Putamen (tissue), 1 donor: ENCODE data around the gene CDH22.

ENCODE experiments used
- DNase-seq: peaks from one replicate; pipeline ENCODE4 v3.0.0-alpha.2; 2016; ENCODE audit warnings: low spot score

CDH22 gene

GRCh38 chr20:46299078-46299477, 9.2 kb downstream of the CDH22 start:
- DNase-seq: peak; percentile 26

DNA sequence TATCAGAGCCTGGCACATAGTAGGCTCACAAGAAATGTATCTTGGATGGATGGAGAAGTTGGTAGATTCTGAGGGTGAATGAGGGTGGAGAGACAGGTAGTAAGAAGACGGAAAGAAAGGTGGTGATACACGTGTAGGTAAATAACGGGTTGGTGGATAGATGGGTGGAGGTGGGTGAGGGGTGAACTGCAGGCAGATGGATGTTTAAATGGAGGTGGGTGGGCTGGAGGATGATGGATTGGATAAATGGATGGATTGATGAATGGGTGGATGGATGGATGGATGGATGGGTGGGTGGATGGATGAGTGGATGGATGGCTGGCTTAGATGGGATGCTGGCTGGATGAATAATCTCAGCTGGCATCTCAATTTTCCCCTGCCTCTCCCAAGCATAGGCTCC, 9.9 kb downstream of the CDH22 start:
- DNase-seq: no peak

DNA sequence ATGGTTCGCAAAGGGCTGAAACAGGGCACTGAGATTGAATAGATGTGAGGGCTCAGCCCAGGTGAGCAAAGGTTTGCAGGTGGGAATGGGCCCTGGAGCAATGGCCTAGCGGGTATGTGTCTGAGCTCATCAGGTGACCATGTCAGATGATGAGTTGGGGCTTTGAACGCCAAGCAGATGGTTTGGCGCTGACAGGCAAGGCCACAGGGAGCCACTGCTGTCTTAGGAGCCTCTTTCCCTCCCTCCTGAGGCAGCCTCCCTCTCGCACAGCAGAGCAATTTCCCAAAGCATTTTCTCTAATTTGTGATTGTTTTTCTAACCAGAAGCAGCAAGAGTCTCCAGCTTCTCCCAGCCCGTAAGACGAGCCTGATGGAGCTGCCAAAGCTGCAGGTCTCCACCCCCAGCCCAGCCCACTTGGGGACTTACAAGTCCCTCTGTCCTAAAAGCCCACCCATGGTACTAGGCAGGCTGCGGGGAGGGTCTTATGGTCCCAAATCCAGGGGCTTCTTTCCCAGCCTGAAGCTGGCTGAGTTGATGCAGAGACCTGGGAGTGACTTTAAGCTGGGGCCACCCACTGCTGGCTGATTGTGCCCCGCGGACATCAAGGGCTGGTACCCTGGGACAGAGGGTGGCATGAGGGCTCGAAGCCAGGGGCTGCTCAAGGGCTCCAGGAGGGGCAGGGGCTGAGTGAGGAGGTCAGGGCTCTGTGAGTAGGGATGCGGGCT, 11.6 kb downstream of the CDH22 start:
- DNase-seq: no peak

- DNase-seq: no peak
Observed at GRCh38 chr20:46293084-46293483, 15.2 kb downstream of the CDH22 start.

GRCh38 chr20:46291401-46291800, 16.9 kb downstream of the CDH22 start:
- DNase-seq: no peak

- no peak for DNase-seq
Observed at GRCh38 chr20:46289432-46289831, 18.9 kb downstream of the CDH22 start.

GRCh38 chr20:46286977-46287376, 21.3 kb downstream of the CDH22 start:
- no peak for DNase-seq

DNA sequence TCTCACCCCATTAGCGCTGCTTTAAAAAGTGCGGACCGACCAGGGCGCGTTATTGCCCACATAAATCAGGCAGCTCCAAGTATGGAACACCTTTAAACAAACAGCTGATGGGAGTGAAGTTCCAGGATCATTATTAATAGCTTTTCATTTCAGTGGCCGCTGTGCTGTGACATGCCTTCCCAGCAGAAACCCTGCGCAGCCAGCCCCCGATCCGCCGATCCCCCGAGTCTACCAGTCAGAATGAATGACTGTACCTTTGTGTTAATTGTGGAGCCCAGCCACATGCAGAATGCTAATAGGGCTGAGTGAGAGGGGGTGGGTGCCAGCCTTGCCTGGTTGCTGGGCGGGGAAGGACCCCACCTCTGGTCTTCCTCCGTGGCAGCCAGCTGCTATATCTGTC, 21.9 kb downstream of the CDH22 start:
- DNase-seq: no peak

DNA sequence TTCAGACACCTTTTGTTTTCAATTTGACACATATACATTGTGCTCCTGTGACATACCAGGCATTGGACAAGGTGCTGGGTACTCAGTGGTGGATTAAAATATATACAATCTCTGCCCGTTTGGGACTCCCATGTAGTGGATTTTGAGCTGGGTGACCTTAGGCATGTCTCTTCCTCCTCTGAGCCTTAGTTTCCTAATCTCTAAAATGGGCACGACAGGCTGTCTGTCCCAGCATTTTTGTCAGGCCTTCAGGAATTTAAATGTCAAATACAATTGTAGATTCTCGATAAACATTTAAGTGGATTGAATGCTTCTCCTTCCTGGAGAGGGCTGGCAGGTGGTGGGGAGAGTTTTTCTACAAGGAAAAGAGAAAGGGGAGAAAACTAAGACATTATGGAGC, 22.6 kb downstream of the CDH22 start:
- no peak for DNase-seq

DNA sequence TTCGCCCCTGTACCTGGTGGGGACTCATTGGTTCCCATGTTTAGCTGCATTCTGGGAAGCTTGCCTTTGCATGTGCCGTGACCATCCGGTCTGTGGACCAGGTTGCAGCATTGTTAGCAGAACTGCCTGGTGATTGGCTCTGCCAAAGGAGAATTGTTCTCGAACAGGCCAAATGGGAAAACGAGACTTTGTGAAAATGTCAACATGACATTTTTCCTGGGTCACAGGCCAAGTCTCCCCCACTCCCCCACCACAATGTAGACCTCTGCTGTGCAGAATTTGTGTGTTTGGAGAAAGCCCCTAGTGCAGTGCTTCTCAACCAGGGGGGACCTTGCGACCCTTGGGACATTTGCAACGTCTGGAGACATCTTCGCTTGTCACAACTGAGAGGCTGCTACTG, 23.2 kb downstream of the CDH22 start:
- DNase-seq: no peak

DNA sequence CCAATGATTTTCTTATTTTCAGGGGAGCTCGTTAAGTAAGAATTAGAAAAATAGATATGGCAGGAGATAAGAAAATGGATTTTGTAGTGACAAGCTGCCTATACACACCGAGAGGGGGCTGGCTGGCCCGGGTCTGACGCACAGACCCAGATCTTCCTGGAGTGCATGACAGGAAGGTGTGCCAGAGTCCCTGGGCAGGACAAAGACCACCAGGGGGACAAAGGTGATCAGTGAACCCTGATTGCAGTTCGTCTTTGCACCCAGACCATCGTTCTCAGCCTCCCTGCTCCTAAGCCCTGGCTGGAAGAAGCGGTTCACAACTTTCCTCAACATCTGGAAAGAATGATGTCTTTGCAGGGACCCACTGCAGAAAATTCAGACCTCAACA, 24.3 kb downstream of the CDH22 start:
- no peak for DNase-seq

GRCh38 chr20:46283426-46284039, 24.8 kb downstream of the CDH22 start:
- DNase-seq: no peak

DNA sequence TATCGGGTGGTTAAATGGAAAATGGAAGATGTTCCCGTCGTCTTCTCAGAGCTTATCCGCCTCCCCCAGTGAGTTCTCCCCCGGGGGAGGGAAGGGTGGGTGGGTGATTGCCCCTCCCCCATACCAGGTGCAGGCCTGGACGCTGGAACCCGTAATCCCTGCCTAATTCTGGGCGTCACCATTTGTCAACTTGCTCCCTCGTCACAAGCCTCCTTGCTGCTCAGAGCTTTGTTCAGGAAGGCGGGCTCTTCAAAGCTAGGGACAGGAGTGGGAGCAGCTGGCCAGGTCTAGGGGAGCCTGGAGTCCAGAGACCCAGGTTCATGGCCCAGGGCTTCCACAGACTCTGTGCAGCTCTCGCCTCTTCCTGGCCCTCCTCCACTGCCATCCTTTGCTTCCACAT, 25.6 kb downstream of the CDH22 start:
- no peak for DNase-seq

- no peak for DNase-seq
Observed at GRCh38 chr20:46279103-46279502, 29.2 kb downstream of the CDH22 start.

GRCh38 chr20:46277602-46278001, 30.7 kb downstream of the CDH22 start:
- peak; percentile 62 for DNase-seq

DNA sequence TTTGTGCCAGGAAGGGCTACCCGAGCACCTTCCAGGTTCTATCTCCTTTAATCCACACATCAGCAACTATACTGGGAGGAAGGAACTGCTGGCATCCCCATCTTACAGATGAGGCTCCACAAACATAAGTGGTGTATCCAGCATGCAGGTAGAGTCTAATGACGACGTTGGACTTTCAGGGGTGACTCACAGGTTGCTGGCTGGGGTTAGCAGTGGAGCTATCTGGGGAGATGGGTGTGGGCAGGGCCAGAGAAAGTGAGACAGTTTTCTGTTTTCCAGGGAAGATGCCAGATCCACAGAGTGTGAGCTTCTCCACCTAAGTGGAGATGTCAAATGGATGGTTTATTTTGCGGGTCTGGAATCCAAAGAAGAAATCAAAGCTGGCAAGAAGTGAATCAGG, 31.8 kb downstream of the CDH22 start:
- DNase-seq: no peak

GRCh38 chr20:46275091-46275490, 33.2 kb downstream of the CDH22 start:
- DNase-seq: no peak

- DNase-seq: no peak
Observed at GRCh38 chr20:46273717-46274116, 34.6 kb downstream of the CDH22 start.

DNA sequence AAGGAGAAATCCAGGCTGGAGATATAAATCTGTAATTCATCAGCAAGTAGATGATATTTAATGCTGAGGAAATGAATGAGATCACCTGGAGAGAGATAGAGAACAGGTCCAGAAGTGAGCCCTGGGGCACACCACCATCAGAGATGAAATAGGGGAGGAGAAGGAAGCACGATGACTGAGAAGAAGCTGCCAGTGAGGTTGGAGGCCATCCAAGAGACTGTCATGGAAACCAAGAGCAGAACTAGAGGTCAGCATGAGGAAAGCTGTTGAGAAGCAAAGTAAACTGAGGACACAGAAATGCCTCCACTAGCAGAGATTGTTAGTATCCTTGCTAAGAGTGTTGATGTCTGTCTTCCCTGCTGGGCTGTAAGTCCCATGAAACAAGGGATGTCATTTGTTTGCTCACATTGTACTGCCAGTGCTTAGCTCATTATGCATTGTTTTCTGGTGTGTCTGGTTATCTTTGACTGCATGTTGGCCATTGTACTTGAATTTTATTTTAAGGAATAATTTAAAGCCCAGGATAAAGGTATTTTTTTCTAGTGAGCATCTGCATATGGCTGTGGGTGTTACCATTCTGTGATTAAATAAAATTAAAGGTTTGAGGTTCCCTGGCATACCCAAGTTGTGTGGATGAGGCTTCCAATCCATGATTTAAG, 35.8 kb downstream of the CDH22 start:
- no peak for DNase-seq

GRCh38 chr20:46270977-46271744, 37.1 kb downstream of the CDH22 start:
- DNase-seq: no peak

DNA sequence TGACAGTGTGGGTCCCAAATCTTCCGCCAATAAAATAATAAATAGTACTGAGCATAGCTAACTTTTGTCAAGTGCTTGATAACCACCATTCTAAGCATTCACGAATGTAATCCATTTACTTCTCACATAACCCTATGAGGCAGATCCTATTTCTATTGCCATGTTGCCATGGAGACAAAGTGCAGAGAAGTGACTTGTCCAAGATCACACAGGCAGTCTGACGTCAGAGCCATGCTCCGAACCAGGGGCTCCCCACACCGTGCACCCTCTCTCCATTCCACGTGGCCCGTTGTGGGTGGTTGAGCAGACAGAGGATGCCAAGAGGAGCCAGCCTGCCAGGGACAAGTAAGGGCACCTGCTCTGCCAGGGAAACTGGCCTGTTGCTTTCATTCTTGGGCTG, 38.9 kb downstream of the CDH22 start:
- DNase-seq: no peak

GRCh38 chr20:46268662-46269061, 39.6 kb downstream of the CDH22 start:
- DNase-seq: no peak

DNA sequence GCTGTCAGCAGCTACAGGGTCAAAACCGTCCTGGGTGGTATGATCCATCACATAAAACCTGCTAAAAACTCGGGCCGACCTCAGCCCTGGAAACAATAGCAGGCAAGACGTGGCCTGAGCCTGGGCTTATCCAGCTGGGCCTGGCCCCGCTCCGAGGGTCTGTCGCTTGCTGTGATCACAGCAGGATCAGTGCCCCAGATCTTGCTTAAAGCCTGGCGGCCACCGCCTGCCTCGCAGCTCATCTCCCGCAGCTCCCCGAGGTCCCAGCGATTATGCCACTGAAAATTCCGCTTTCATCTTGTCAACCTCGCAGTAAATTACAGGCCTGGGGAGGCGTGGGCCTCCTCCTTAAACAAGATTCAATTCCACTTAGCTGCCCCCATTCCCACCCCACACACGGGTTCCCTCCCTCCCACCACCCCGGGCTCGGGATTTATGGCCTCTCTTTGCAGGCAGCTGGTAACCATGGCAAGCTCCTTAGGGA, 40.1 kb downstream of the CDH22 start:
- no peak for DNase-seq
